ENCODE measurements around the gene HHIPL1.

HHIPL1 gene

GRCh38 chr14:99626041-99626648 is 18.8 kb upstream of the HHIPL1 start:
- Histone ChIP-seq H3K4me1 (ENCODE audit: insufficient read depth, low read length) (peaks cover 6% of the 10 kb centered on the region; the same call in 1 of the 2 replicates), H3K36me3 (ENCODE audit: insufficient read depth, low read length) (no peaks in the 10 kb centered on the region), H3K9ac (ENCODE audit: low read depth, low read length) (no peak overlapping the region), H3K27ac (ENCODE audit: low read depth, low read length) (no peak overlapping the region), H3K27me3 (ENCODE audit: insufficient read depth, low read length) (no peaks in the 10 kb centered on the region), H3K4me3 (ENCODE audit: low read length) (no peak overlapping the region), H3K9me3 (ENCODE audit: insufficient read depth, low read depth, low read length) (no peaks in the 10 kb centered on the region)
- 87% methylated on average over 11 of the region's 11 CpGs for WGBS

GRCh38 chr14:99627100-99627499 is 17.8 kb upstream of the HHIPL1 start:
- no peak overlapping the region for H3K27ac ChIP-seq (ENCODE audit: low read depth, low read length)
- WGBS, result 80% methylated on average over 2 of the region's 2 CpGs
- H3K9ac ChIP-seq (ENCODE audit: low read depth, low read length), result no peak overlapping the region
- no peaks in the 10 kb centered on the region for H3K36me3 ChIP-seq (ENCODE audit: insufficient read depth, low read length)
- H3K9me3 ChIP-seq (ENCODE audit: insufficient read depth, low read depth, low read length), result no peaks in the 10 kb centered on the region
- H3K4me1 ChIP-seq (ENCODE audit: insufficient read depth, low read length), result peaks cover 6% of the 10 kb centered on the region; the same call in 1 of the 2 replicates
- H3K4me3 ChIP-seq (ENCODE audit: low read length), result no peak overlapping the region
- no peaks in the 10 kb centered on the region for H3K27me3 ChIP-seq (ENCODE audit: insufficient read depth, low read length)

GRCh38 chr14:99627510-99628381 is 17.2 kb upstream of the HHIPL1 start:
- no peaks in the 10 kb centered on the region for H3K36me3 ChIP-seq (ENCODE audit: insufficient read depth, low read length)
- H3K9ac ChIP-seq (ENCODE audit: low read depth, low read length), result no peak overlapping the region
- H3K27ac ChIP-seq (ENCODE audit: low read depth, low read length), result no peak overlapping the region
- H3K9me3 ChIP-seq (ENCODE audit: insufficient read depth, low read depth, low read length), result no peaks in the 10 kb centered on the region
- WGBS, result 74% methylated on average over 13 of the region's 13 CpGs
- H3K27me3 ChIP-seq (ENCODE audit: insufficient read depth, low read length), result no peaks in the 10 kb centered on the region
- peaks cover 6% of the 10 kb centered on the region; the same call in 1 of the 2 replicates for H3K4me1 ChIP-seq (ENCODE audit: insufficient read depth, low read length)
- no peak overlapping the region for H3K4me3 ChIP-seq (ENCODE audit: low read length)

- H3K9ac ChIP-seq (ENCODE audit: low read depth, low read length), result no peak overlapping the region
- H3K36me3 ChIP-seq (ENCODE audit: insufficient read depth, low read length), result no peaks in the 10 kb centered on the region
- H3K27ac ChIP-seq (ENCODE audit: low read depth, low read length), result no peak overlapping the region
- WGBS, result 32% methylated on average over 19 of the region's 20 CpGs
- H3K4me3 ChIP-seq (ENCODE audit: low read length), result no peak overlapping the region
- H3K9me3 ChIP-seq (ENCODE audit: insufficient read depth, low read depth, low read length), result no peaks in the 10 kb centered on the region
- H3K27me3 ChIP-seq (ENCODE audit: insufficient read depth, low read length), result no peaks in the 10 kb centered on the region
- H3K4me1 ChIP-seq (ENCODE audit: insufficient read depth, low read length), result peaks cover 6% of the 10 kb centered on the region; the same call in 1 of the 2 replicates
Measured at GRCh38 chr14:99628887-99629618, 15.9 kb upstream of the HHIPL1 start.

GRCh38 chr14:99630202-99630601 is 14.7 kb upstream of the HHIPL1 start:
- 68% methylated on average over 8 of the region's 8 CpGs for WGBS

GRCh38 chr14:99632410-99633035 is 12.4 kb upstream of the HHIPL1 start:
- WGBS, result 91% methylated on average over 9 of the region's 9 CpGs
- Histone ChIP-seq H3K9ac (ENCODE audit: low read depth, low read length) (no peak overlapping the region), H3K4me3 (ENCODE audit: low read length) (no peak overlapping the region), H3K9me3 (ENCODE audit: insufficient read depth, low read depth, low read length) (no peaks in the 10 kb centered on the region), H3K27ac (ENCODE audit: low read depth, low read length) (no peak overlapping the region), H3K36me3 (ENCODE audit: insufficient read depth, low read length) (no peaks in the 10 kb centered on the region), H3K27me3 (ENCODE audit: insufficient read depth, low read length) (no peaks in the 10 kb centered on the region), H3K4me1 (ENCODE audit: insufficient read depth, low read length) (no peaks in the 10 kb centered on the region)

More at GRCh38 chr14:99630202-99630601, 14.7 kb upstream of the HHIPL1 start:
- H3K36me3 ChIP-seq (ENCODE audit: insufficient read depth, low read length), result no peaks in the 10 kb centered on the region
- no peak overlapping the region for H3K9ac ChIP-seq (ENCODE audit: low read depth, low read length)
- no peaks in the 10 kb centered on the region for H3K9me3 ChIP-seq (ENCODE audit: insufficient read depth, low read depth, low read length)
- H3K4me1 ChIP-seq (ENCODE audit: insufficient read depth, low read length), result 0 out of 2 replicates have a peak, but pooled peaks cover under 1% of the 10 kb centered on the region
- H3K4me3 ChIP-seq (ENCODE audit: low read length), result no peak overlapping the region
- H3K27ac ChIP-seq (ENCODE audit: low read depth, low read length), result no peak overlapping the region
- H3K27me3 ChIP-seq (ENCODE audit: insufficient read depth, low read length), result no peaks in the 10 kb centered on the region

GRCh38 chr14:99633141-99633540 is 11.8 kb upstream of the HHIPL1 start:
- Histone ChIP-seq H3K36me3 (ENCODE audit: insufficient read depth, low read length) (no peaks in the 10 kb centered on the region), H3K9me3 (ENCODE audit: insufficient read depth, low read depth, low read length) (no peaks in the 10 kb centered on the region), H3K27ac (ENCODE audit: low read depth, low read length) (no peak overlapping the region), H3K4me1 (ENCODE audit: insufficient read depth, low read length) (no peaks in the 10 kb centered on the region), H3K27me3 (ENCODE audit: insufficient read depth, low read length) (no peaks in the 10 kb centered on the region), H3K9ac (ENCODE audit: low read depth, low read length) (no peak overlapping the region), H3K4me3 (ENCODE audit: low read length) (no peak overlapping the region)
- 84% methylated on average over 3 of the region's 3 CpGs for WGBS

GRCh38 chr14:99633918-99634317 is 11.0 kb upstream of the HHIPL1 start:
- Histone ChIP-seq H3K9ac (ENCODE audit: low read depth, low read length) (no peak overlapping the region), H3K4me1 (ENCODE audit: insufficient read depth, low read length) (no peaks in the 10 kb centered on the region), H3K4me3 (ENCODE audit: low read length) (no peak overlapping the region), H3K27ac (ENCODE audit: low read depth, low read length) (no peak overlapping the region), H3K36me3 (ENCODE audit: insufficient read depth, low read length) (no peaks in the 10 kb centered on the region), H3K27me3 (ENCODE audit: insufficient read depth, low read length) (no peaks in the 10 kb centered on the region), H3K9me3 (ENCODE audit: insufficient read depth, low read depth, low read length) (no peaks in the 10 kb centered on the region)
- WGBS, result 89% methylated on average over 10 of the region's 10 CpGs

- Histone ChIP-seq H3K4me3 (ENCODE audit: low read length) (no peak overlapping the region), H3K27ac (ENCODE audit: low read depth, low read length) (no peak overlapping the region), H3K9me3 (ENCODE audit: insufficient read depth, low read depth, low read length) (no peaks in the 10 kb centered on the region), H3K9ac (ENCODE audit: low read depth, low read length) (no peak overlapping the region), H3K27me3 (ENCODE audit: insufficient read depth, low read length) (no peaks in the 10 kb centered on the region), H3K4me1 (ENCODE audit: insufficient read depth, low read length) (no peaks in the 10 kb centered on the region), H3K36me3 (ENCODE audit: insufficient read depth, low read length) (no peaks in the 10 kb centered on the region)
- 91% methylated on average over 10 of the region's 10 CpGs for WGBS
Measured at GRCh38 chr14:99634443-99634842, 10.5 kb upstream of the HHIPL1 start.

- Histone ChIP-seq H3K4me3 (ENCODE audit: low read length) (no peak overlapping the region), H3K36me3 (ENCODE audit: insufficient read depth, low read length) (no peaks in the 10 kb centered on the region), H3K27ac (ENCODE audit: low read depth, low read length) (no peak overlapping the region), H3K4me1 (ENCODE audit: insufficient read depth, low read length) (no peaks in the 10 kb centered on the region), H3K9me3 (ENCODE audit: insufficient read depth, low read depth, low read length) (no peaks in the 10 kb centered on the region), H3K9ac (ENCODE audit: low read depth, low read length) (no peak overlapping the region), H3K27me3 (ENCODE audit: insufficient read depth, low read length) (no peaks in the 10 kb centered on the region)
- whole genome bisulfite sequencing, result 85% methylated on average over 8 of the region's 8 CpGs
Measured at GRCh38 chr14:99635116-99635515, 9.8 kb upstream of the HHIPL1 start.

All from HUES64 (cell line).